Ovary (tissue), 9 donors: ENCODE data around the gene CEP112. TPM values are rescaled to one million over a fixed set of nuclear protein-coding genes. Genes with fewer than 3 reads are reported as not detected.
"Not testable (repeated sequence)": the region's sequence is repeated elsewhere in the genome, so short reads cannot be mapped to it uniquely, and the experiment has no call there.

Source experiments
- DNase-seq, 5 donors: peaks; one replicate each; pipeline ENCODE4 v3.0.0-alpha.2; 2019 to 2020
- H3K27ac ChIP-seq, 2 donors: fragments of 200-600 bp; one replicate each; pipeline versions ENCODE4 v1.5.1 to v1.8.0; 2019 to 2022
- H3K27me3 ChIP-seq: fragments of 200-600 bp; one replicate; pipeline ENCODE4 v1.8.0; 2022
- H3K36me3 ChIP-seq: fragments of 200-600 bp; sonication (generic); one replicate; pipeline ENCODE4 v1.5.1; 2019
- H3K4me1 ChIP-seq: one replicate; pipeline ENCODE4 v1.8.1; 2013; ENCODE audit warnings: mild to moderate bottlenecking, moderate library complexity; ENCODE audit not compliant: insufficient read depth
- H3K4me3 ChIP-seq: fragments of 200-600 bp; sonication (generic); one replicate; pipeline ENCODE4 v1.5.1; 2017
- H3K9me3 ChIP-seq, 2 donors: fragments of 200-600 bp in 1 of 2; sonication (generic) in 1 of 2; one replicate each; pipeline versions ENCODE4 v1.5.1 to v1.8.1; 2013 to 2019; ENCODE audit warnings: mild to moderate bottlenecking in 1 of 2, moderate library complexity in 1 of 2
- EP300 ChIP-seq: sonication (generic); formaldehyde crosslinking; IDR thresholded peaks from one replicate; pipeline ENCODE4 v1.6.1; 2017; ENCODE audit warnings: antibody characterized with exemption
- POLR2A ChIP-seq: fragments of 450-650 bp; IDR thresholded peaks from one replicate; pipeline ENCODE4 v1.6.1; 2017; ENCODE audit warnings: antibody characterized with exemption, mild to moderate bottlenecking, moderate library complexity
- WGBS, 3 donors: extraction: QIAGEN DNeasy Blood & Tissue Kit in 1 of 3; methylation state at CpG; one replicate each; pipeline versions ENCODE4 v1.1.5 to v1.1.7; 2013 to 2017; 5-methylcytosine and 5-hydroxymethylcytosine counted together
- intact Hi-C, 4 donors: fragments of 100-400 bp; cut with DNase I; formaldehyde crosslinking; loops; one replicate each; pipeline versions ENCODE4 v1.11.0 to v1.15.1; 2022 to 2023
- polyA plus RNA-seq, 2 donors: library from polyadenylated mRNA; stranded (reverse); fragments of 200-250 nt in 1 of 2; fragments of 350-450 nt in 1 of 2; fragmentation: Illumina TruSeq in 1 of 2; extraction: RNeasy Lipid Tissue Mini Kit (QIAGEN cat#74804) in 1 of 2; gene quantifications; one replicate each; pipeline ENCODE4 v1.2.3, GENCODE V29; 2013 to 2014
- total RNA-seq, 7 donors: library from RNA; depleted of rRNA in 2 of 7; stranded (reverse); fragments of >200 nt in 2 of 7; fragmentation: NEBNext Ultra II Directional in 3 of 7; extraction: Animal tissue kit (Norgen Biotek cat#: 25700) in 3 of 7; gene quantifications; one replicate each; pipeline versions ENCODE4 v1.1.0 to v1.2.4, GENCODE V29; 2016 to 2023
- TF ChIP-seq, protein P1 (sequence below), 3 donors: fragments of 450-650 bp in 2 of 3; fragments of 200-600 bp in 1 of 3; IDR thresholded peaks; one replicate each; pipeline versions ENCODE4 v1.5.1 to v1.8.0; 2016 to 2022; ENCODE audit warnings: antibody characterized with exemption in 3 of 3, mild to moderate bottlenecking in 1 of 3
- donor health status: DM: no; HTN: no; CAD: no; lungs with moderate emphysema.
- donor health status: DM: no; HTN: no; CAD: no.
- donor health status: Bipolar disorder and iron deficiency.
- donor health status: DM: yes; HTN: yes; CAD: no.
- donor health status: DM: no; HTN: no; CAD: no.
- donor health status: DM: yes; HTN: yes; CAD: no.

Gene CEP112
- total and polyA plus RNA-seq, 9 donors: 9.3 to 25.5 (median 16.9) TPM

DNA sequence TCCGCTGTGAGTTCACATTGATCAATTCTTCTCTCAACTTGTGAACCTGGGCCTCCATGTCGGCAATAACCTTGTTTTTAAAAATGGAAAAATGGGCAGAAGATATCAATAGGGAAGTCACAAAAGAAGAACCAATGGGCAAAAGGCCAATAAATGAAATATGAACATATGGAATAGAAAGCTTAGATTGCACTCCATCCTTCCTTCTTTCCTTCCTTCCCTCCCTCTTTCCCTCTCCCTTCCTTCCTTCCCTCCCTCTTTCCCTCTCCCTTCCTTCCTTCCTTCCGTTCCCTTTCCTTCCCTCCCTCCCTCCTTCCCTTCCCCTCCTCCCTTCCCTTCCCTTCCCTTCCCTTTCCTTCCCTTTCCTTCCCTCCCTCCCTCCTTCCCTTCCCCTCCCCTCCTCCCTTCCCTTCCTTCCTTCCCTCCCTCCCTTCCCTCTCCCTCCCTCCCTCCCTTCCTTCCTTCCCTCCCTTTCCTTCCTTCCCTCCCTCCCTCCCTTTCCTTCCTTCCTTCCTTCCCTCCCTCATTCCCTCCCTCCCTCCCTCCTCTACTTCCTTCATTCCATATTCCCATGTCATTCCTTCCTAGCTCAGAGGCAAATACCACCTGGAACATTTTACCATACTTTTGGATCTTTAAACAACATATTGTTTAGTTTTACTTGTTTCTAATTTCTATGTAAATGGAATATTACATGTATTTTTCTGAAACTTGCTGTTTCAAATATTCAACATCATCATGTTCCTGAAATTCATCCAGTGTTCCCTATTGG, 339.8 kb downstream of the CEP112 start:
- 95 to 100% (median 97%) methylated on average over 2 of the region's 3 CpGs for WGBS, 3 donors
- TF ChIP-seq POLR2A: no peak
- no peak for TF ChIP-seq EP300
- TF ChIP-seq, protein P1, sequence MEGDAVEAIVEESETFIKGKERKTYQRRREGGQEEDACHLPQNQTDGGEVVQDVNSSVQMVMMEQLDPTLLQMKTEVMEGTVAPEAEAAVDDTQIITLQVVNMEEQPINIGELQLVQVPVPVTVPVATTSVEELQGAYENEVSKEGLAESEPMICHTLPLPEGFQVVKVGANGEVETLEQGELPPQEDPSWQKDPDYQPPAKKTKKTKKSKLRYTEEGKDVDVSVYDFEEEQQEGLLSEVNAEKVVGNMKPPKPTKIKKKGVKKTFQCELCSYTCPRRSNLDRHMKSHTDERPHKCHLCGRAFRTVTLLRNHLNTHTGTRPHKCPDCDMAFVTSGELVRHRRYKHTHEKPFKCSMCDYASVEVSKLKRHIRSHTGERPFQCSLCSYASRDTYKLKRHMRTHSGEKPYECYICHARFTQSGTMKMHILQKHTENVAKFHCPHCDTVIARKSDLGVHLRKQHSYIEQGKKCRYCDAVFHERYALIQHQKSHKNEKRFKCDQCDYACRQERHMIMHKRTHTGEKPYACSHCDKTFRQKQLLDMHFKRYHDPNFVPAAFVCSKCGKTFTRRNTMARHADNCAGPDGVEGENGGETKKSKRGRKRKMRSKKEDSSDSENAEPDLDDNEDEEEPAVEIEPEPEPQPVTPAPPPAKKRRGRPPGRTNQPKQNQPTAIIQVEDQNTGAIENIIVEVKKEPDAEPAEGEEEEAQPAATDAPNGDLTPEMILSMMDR (IDR thresholded peaks at IDR 0.05): no peak
- H3K9me3 ChIP-seq: no peaks in the 10 kb centered on the region
- no peak overlapping the region for H3K27ac ChIP-seq
- no peak overlapping the region for H3K4me3 ChIP-seq
- peaks cover 3% of the 10 kb centered on the region for H3K4me1 ChIP-seq
- intact Hi-C loops: no loop called here
- H3K27me3 ChIP-seq: no peaks in the 10 kb centered on the region
- H3K36me3 ChIP-seq: no peaks in the 10 kb centered on the region
- no peak for DNase-seq

DNA sequence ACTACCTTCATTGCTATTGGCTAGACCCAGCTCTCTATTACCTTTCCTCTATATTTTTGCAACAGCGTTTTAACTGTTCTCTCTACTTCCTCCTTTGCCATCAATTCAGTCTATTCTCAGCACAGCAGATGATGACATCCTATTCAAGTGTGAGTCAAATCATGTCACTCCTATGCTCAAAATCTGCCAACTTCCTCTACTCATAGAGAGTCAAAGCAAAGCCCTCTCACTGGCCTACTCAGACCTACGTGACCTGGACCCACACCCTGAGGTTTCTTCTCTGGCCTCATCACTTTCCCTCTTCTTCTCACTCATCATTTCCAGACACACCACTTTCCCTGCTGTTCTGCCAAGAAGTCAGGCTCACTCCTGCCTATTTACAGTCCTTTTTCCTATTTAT, 341.4 kb downstream of the CEP112 start:
- Histone ChIP-seq H3K4me1 (peaks cover 3% of the 10 kb centered on the region), H3K9me3 (no peaks in the 10 kb centered on the region), H3K27me3 (no peaks in the 10 kb centered on the region), H3K36me3 (no peaks in the 10 kb centered on the region), H3K4me3 (no peak overlapping the region), H3K27ac (no peak overlapping the region)
- WGBS, 3 donors: 79 to 87% (median 79%) methylated on average over 2 of the region's 2 CpGs
- intact Hi-C loops: no loop called here
- TF ChIP-seq, protein P1 (IDR thresholded peaks at IDR 0.05): no peak
- no peak for TF ChIP-seq POLR2A
- no peak for TF ChIP-seq EP300
- no peak for DNase-seq

DNA sequence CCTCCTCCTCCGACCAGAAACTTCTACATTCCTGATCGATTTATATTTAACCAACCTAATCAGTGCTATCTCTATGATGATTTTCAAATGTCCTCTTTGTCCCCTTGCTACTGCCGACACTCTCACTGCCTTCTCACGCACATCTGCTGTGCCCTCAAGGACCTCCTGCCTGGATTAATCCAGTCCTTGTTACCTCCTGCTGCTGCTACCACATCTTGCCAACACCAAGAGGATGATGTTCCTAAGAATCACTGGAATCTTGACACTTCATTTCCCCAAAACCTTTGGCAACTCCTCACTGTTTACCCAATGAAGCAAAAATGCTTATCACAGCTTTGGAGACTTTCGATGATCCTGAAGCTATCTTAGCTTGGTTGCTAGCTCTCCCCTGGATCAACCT, 343.2 kb downstream of the CEP112 start:
- peaks cover 3% of the 10 kb centered on the region for H3K4me1 ChIP-seq
- no peak overlapping the region for H3K4me3 ChIP-seq
- H3K27me3 ChIP-seq: no peaks in the 10 kb centered on the region
- intact Hi-C loops: no loop called here
- no peak for TF ChIP-seq POLR2A
- no peak for TF ChIP-seq EP300
- TF ChIP-seq, protein P1 (IDR thresholded peaks at IDR 0.05): no peak
- DNase-seq: no peak
- no peak overlapping the region for H3K27ac ChIP-seq
- H3K9me3 ChIP-seq: no peaks in the 10 kb centered on the region
- WGBS, 3 donors: 54 to 72% (median 58%) methylated on average over 5 of the region's 5 CpGs
- no peaks in the 10 kb centered on the region for H3K36me3 ChIP-seq

DNA sequence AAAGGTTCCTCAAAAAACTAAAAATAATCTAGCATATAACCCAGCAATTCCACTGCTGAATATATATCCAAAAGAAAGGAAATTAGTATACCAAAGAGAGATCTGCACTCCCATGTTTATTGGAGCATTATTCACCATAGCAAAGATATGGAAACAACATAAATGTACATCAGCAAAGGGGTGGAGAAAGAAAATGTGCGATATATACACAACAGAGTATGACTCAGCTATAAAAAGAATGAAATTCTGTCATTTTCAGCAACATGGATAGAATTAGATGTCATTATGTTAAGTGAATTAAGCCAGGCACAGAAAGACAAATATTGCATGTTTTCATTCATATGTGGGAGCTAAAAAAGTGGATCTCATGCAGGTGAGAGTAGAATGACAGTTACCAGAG, 350.8 kb downstream of the CEP112 start:
- Histone ChIP-seq H3K9me3 (no peaks in the 10 kb centered on the region), H3K27ac (no peak overlapping the region), H3K27me3 (no peaks in the 10 kb centered on the region), H3K4me1 (no peaks in the 10 kb centered on the region), H3K4me3 (no peak overlapping the region), H3K36me3 (no peaks in the 10 kb centered on the region)
- TF ChIP-seq, protein P1 (IDR thresholded peaks at IDR 0.05): no peak
- TF ChIP-seq EP300 (no peak), POLR2A (no peak)
- no peak for DNase-seq
- WGBS, 3 donors: 90 to 98% (median 91%) methylated on average over 1 of the region's 1 CpG
- intact Hi-C loops: no loop called here

DNA sequence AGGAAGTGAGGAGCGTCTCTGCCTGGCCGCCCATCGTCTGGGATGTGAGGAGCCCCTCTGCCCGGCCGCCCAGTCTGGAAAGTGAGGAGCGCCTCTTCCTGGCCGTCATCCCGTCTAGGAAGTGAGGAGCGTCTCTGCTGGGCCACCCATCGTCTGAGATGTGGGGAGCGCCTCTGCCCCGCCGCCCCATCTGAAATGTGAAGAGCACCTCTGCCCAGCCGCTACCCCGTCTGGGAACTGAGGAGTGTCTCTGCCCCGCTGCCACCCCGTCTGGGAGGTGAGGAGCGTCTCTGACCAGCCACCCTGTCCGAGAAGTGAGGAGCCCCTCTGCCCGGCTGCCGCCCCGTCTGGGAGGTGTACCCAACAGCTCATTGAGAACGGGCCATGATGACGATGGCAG, 354.7 kb downstream of the CEP112 start:
- 92 to 95% (median 94%) methylated on average over 21 to 24 of the region's 24 CpGs for WGBS, 3 donors
- DNase-seq, H3K36me3 ChIP-seq, H3K4me1 ChIP-seq, H3K4me3 ChIP-seq, intact Hi-C loops, H3K27me3 ChIP-seq, H3K9me3 ChIP-seq, H3K27ac ChIP-seq: not testable (repeated sequence)
